Ovary (tissue), 3 donors: ENCODE data around the gene SORCS2.

Source experiments
- CTCF ChIP-seq, 3 donors: fragments of 450-650 bp in 2 of 3; fragments of 200-600 bp in 1 of 3; IDR thresholded peaks; one replicate each; pipeline versions ENCODE4 v1.5.1 to v1.8.0; 2016 to 2022; ENCODE audit warnings: antibody characterized with exemption in 3 of 3, mild to moderate bottlenecking in 1 of 3
- EP300 ChIP-seq: sonication (generic); formaldehyde crosslinking; IDR thresholded peaks from one replicate; pipeline ENCODE4 v1.6.1; 2017; ENCODE audit warnings: antibody characterized with exemption
- POLR2A ChIP-seq: fragments of 450-650 bp; IDR thresholded peaks from one replicate; pipeline ENCODE4 v1.6.1; 2017; ENCODE audit warnings: antibody characterized with exemption, mild to moderate bottlenecking, moderate library complexity
- donor health status: DM: no; HTN: no; CAD: no.

GRCh38 chr4:7653510-7654369 lies 461.4 kb downstream of the SORCS2 start:
- TF ChIP-seq CTCF (IDR thresholded peaks at IDR 0.05) (no peak), EP300 (no peak), POLR2A (no peak)
